Parathyroid adenoma (tissue), 2 donors: ENCODE measurements around the gene INF2.
"Not testable (repeated sequence)": the region's sequence is repeated elsewhere in the genome, so short reads cannot be mapped to it uniquely, and the experiment has no call there.

ENCODE experiments used
- H2AFZ ChIP-seq: fragments of 300-600 bp; sonication (generic); one replicate; pipeline ENCODE4 v1.7.0; 2017; ENCODE audit warnings: antibody characterized with exemption, mild to moderate bottlenecking
- H3K27ac ChIP-seq: fragments of 300-600 bp; sonication (generic); one replicate; pipeline ENCODE4 v1.7.0; 2017
- H3K27me3 ChIP-seq: fragments of 300-600 bp; sonication (generic); one replicate; pipeline ENCODE4 v1.7.0; 2017; ENCODE audit warnings: low read length; ENCODE audit not compliant: control insufficient read depth, insufficient read depth
- H3K36me3 ChIP-seq: fragments of 300-600 bp; sonication (generic); one replicate; pipeline ENCODE4 v1.7.0; 2017; ENCODE audit warnings: low read length; ENCODE audit not compliant: control insufficient read depth, insufficient read depth
- H3K4me1 ChIP-seq: fragments of 300-600 bp; sonication (generic); one replicate; pipeline ENCODE4 v1.7.0; 2017; ENCODE audit warnings: control low read depth
- H3K4me2 ChIP-seq: fragments of 300-600 bp; sonication (generic); one replicate; pipeline ENCODE4 v1.7.0; 2017; ENCODE audit warnings: low read length
- H3K4me3 ChIP-seq: fragments of 300-600 bp; sonication (generic); one replicate; pipeline ENCODE4 v1.7.0; 2017; ENCODE audit warnings: low read depth, low read length
- H3K79me2 ChIP-seq: fragments of 300-600 bp; sonication (generic); one replicate; pipeline ENCODE4 v1.7.0; 2017; ENCODE audit warnings: control low read depth
- H3K9ac ChIP-seq: fragments of 300-600 bp; sonication (generic); one replicate; pipeline ENCODE4 v1.7.0; 2017; ENCODE audit warnings: mild to moderate bottlenecking
- H3K9me3 ChIP-seq: fragments of 300-600 bp; sonication (generic); one replicate; pipeline ENCODE4 v1.7.0; 2017; ENCODE audit warnings: low read length; ENCODE audit not compliant: control insufficient read depth
- TF ChIP-seq, protein P1 (sequence below): fragments of 300-600 bp; sonication (generic); IDR thresholded peaks from one replicate; pipeline ENCODE4 v1.7.0; 2017; ENCODE audit warnings: antibody characterized with exemption, mild to moderate bottlenecking
- donor health status: primary hyperparathyroidism.

The INF2 gene

GRCh38 chr14:104664107-104664506 is 25.3 kb upstream of the INF2 start:
- Histone ChIP-seq H3K4me2 (no peak overlapping the region), H3K79me2 (no peaks in the 10 kb centered on the region), H3K4me1 (no peaks in the 10 kb centered on the region), H3K36me3 (no peaks in the 10 kb centered on the region), H3K27me3 (no peaks in the 10 kb centered on the region), H3K4me3 (no peak overlapping the region), H3K9me3 (no peaks in the 10 kb centered on the region), H3K27ac (no peak overlapping the region), H3K9ac (no peak overlapping the region), H2AFZ (no peak overlapping the region)
- TF ChIP-seq, protein P1, sequence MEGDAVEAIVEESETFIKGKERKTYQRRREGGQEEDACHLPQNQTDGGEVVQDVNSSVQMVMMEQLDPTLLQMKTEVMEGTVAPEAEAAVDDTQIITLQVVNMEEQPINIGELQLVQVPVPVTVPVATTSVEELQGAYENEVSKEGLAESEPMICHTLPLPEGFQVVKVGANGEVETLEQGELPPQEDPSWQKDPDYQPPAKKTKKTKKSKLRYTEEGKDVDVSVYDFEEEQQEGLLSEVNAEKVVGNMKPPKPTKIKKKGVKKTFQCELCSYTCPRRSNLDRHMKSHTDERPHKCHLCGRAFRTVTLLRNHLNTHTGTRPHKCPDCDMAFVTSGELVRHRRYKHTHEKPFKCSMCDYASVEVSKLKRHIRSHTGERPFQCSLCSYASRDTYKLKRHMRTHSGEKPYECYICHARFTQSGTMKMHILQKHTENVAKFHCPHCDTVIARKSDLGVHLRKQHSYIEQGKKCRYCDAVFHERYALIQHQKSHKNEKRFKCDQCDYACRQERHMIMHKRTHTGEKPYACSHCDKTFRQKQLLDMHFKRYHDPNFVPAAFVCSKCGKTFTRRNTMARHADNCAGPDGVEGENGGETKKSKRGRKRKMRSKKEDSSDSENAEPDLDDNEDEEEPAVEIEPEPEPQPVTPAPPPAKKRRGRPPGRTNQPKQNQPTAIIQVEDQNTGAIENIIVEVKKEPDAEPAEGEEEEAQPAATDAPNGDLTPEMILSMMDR = no peak

- H3K4me3 ChIP-seq = no peak overlapping the region
- TF ChIP-seq, protein P1 = no peak
- H2AFZ ChIP-seq = no peak overlapping the region
- no peaks in the 10 kb centered on the region for H3K9me3 ChIP-seq
- no peaks in the 10 kb centered on the region for H3K27me3 ChIP-seq
- H3K79me2 ChIP-seq = no peaks in the 10 kb centered on the region
- no peaks in the 10 kb centered on the region for H3K4me1 ChIP-seq
- H3K4me2 ChIP-seq = no peak overlapping the region
- H3K27ac ChIP-seq = no peak overlapping the region
- no peak overlapping the region for H3K9ac ChIP-seq
- H3K36me3 ChIP-seq = no peaks in the 10 kb centered on the region
These were observed 24.8 kb upstream of the INF2 start for GRCh38 chr14:104664588-104664987.

DNA sequence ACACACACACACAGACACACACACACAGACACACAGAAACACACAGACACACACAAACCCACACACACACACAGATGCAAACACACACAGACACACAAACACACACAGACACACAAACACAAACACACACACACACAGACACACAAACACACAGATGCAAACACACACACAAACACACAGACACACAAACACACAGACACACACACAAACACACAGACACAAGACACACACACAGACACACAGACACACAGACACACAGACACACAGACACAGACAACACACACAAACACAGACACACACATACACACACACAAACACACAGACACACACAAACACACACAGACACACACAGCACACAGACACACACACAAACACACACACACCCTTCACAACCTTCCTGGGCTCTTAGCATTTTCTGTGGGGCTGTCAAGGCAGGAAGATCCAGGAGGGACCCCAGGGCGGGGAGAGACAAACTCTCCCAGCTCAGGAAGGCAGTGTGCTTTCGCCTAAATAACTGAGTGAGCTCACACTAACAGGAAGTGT is 24.2 kb upstream of the INF2 start:
- no peaks in the 10 kb centered on the region for H3K36me3 ChIP-seq
- H3K4me1 ChIP-seq = no peaks in the 10 kb centered on the region
- no peak overlapping the region for H3K4me3 ChIP-seq
- H3K27me3 ChIP-seq = no peaks in the 10 kb centered on the region
- TF ChIP-seq, protein P1 = no peak
- no peaks in the 10 kb centered on the region for H3K79me2 ChIP-seq
- H3K27ac ChIP-seq = no peak overlapping the region
- no peak overlapping the region for H3K9ac ChIP-seq
- H2AFZ ChIP-seq = no peak overlapping the region
- no peaks in the 10 kb centered on the region for H3K9me3 ChIP-seq
- no peak overlapping the region for H3K4me2 ChIP-seq

GRCh38 chr14:104665657-104666522 is 23.5 kb upstream of the INF2 start:
- TF ChIP-seq, protein P1 = peak; percentile 19
- no peak overlapping the region for H3K27ac ChIP-seq
- H3K9ac ChIP-seq = no peak overlapping the region
- no peaks in the 10 kb centered on the region for H3K27me3 ChIP-seq
- no peaks in the 10 kb centered on the region for H3K36me3 ChIP-seq
- no peaks in the 10 kb centered on the region for H3K9me3 ChIP-seq
- H3K4me2 ChIP-seq = no peak overlapping the region
- no peaks in the 10 kb centered on the region for H3K79me2 ChIP-seq
- no peaks in the 10 kb centered on the region for H3K4me1 ChIP-seq
- no peak overlapping the region for H3K4me3 ChIP-seq
- H2AFZ ChIP-seq = peak overlapping the region; percentile 39

- H3K4me1 ChIP-seq, H3K4me3 ChIP-seq, H3K9ac ChIP-seq, H3K79me2 ChIP-seq, H3K9me3 ChIP-seq, H3K27me3 ChIP-seq, H3K4me2 ChIP-seq, H2AFZ ChIP-seq, H3K27ac ChIP-seq, H3K36me3 ChIP-seq: not testable (repeated sequence)
These were observed 22.9 kb upstream of the INF2 start for GRCh38 chr14:104666523-104666895.
